ENCODE measurements around the gene PALD1. TPM values are rescaled to one million over a fixed set of nuclear protein-coding genes. Genes with fewer than 3 reads are reported as not detected.
A peak's percentile ranks its signal among the peaks of the same experiment; 100 is the strongest.

PALD1 gene
- total and polyA plus RNA-seq, 9 of the 15 experiments (the other 6 are each of a cell fraction or from before 2014, with no cell fraction given) = 0.03 to 0.29 (median 0.09) TPM; not detected in 2

DNA sequence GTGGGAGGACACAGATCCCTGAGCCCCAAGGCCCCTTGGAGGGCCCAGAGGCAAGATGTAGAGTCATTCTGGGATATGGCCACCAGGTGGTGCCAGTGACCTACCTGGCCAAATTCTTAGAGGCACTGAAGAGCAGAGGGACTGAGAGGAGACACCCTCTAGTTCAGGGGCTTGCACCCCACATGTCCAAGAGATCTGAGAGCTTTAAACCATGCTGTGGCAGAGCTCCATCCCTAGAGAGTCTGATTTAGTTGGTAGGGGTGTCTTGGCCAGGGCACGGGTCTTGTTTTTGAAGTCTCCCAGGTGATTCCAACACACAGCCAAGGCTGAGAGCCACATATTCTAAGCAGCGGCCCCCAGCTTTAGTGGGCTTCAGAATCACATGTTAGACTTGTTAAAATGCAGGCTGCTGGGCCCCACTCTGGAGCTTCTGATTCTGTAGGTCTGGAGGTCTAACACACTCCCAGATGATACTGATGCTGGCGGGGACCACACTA, 71.4 kb downstream of the PALD1 start:
- peaks cover 8 to 13% of the 10 kb centered on the region in 2 experiments for H3K4me1 ChIP-seq (replicated peaks in 1 of 2; ENCODE audit: control insufficient read depth in 2 of 2, insufficient read depth in 2 of 2, low read length in 2 of 2)
- no peak overlapping the region for H3K4me3 ChIP-seq
- H3K9me1 ChIP-seq (ENCODE audit: control insufficient read depth, insufficient read depth, low read length) = no peaks in the 10 kb centered on the region
- 0 out of 2 replicates have a peak, but pooled peaks cover 5% of the 10 kb centered on the region for H4K20me1 ChIP-seq (replicated peaks; ENCODE audit: control insufficient read depth, insufficient read depth, low read length)
- CTCF ChIA-PET (ENCODE audit: low intra/inter-chr PET ratio) = interaction anchor here (0.5 to 3.1 kb wide), 6 partner anchors 122 to 330 kb away, joined by 3 to 43 read pairs (median 7); no protein-coding TSS in a partner anchor
- POLR2A ChIA-PET = interaction anchor here (0.7 to 1.1 kb wide), 2 partner anchors 120 to 268 kb away, joined by 3 to 4 read pairs; no protein-coding TSS in a partner anchor
- FAIRE-seq = peak; percentile 93
- WGBS (ENCODE audit: insufficient coverage, low coverage, missing lambda C conversion rate) = 69% methylated on average over 3 of the region's 3 CpGs
- H3K27ac ChIP-seq (ENCODE audit: extremely low read depth, low read depth, low read length) = no peak overlapping the region
- DNase-seq (ENCODE audit: extremely low read depth in 1 of 4, low spot score in 3 of 4) = peak; percentile 82 to 87 (median 84)
- H3K36me3 ChIP-seq (ENCODE audit: control insufficient read depth, insufficient read depth, low read length) = no peaks in the 10 kb centered on the region
- H3K27me3 ChIP-seq (ENCODE audit: control insufficient read depth in 2 of 2, insufficient read depth in 2 of 2, low read length in 2 of 2) = no peaks in the 10 kb centered on the region
- H3K9ac ChIP-seq (ENCODE audit: insufficient read depth in 1 of 2, low read depth in 2 of 2, low read length in 2 of 2) = no peak overlapping the region
- in situ Hi-C loops (cut with MboI) = loop anchor here (5.0 kb wide), 2 partner anchors 212 to 332 kb away; no protein-coding TSS in a partner anchor
- no peak overlapping the region for H3K4me2 ChIP-seq (ENCODE audit: insufficient read depth, low read length)
- no TSS peak for BruUV-seq (replicated peaks)
- H2AFZ ChIP-seq (ENCODE audit: low read depth, low read length) = 0 out of 2 replicates have a peak overlapping the region, but pooled peaks have one; percentile 51
- no peaks in the 10 kb centered on the region for H3K79me2 ChIP-seq (ENCODE audit: control insufficient read depth, insufficient read depth, low read length)
- no peaks in the 10 kb centered on the region for H3K9me3 ChIP-seq (replicated peaks; ENCODE audit: control insufficient read depth, insufficient read depth, low read depth, low read length)
- ATAC-seq = peak; percentile 97
- intact Hi-C loops (cut with micrococcal nuclease) = loop anchor here (1.0 to 10.0 kb wide), 6 partner anchors 69 to 655 kb away; partner anchors contain the start of genes ADAMTS14 and SGPL1
- TF ChIP-seq, protein P1, sequence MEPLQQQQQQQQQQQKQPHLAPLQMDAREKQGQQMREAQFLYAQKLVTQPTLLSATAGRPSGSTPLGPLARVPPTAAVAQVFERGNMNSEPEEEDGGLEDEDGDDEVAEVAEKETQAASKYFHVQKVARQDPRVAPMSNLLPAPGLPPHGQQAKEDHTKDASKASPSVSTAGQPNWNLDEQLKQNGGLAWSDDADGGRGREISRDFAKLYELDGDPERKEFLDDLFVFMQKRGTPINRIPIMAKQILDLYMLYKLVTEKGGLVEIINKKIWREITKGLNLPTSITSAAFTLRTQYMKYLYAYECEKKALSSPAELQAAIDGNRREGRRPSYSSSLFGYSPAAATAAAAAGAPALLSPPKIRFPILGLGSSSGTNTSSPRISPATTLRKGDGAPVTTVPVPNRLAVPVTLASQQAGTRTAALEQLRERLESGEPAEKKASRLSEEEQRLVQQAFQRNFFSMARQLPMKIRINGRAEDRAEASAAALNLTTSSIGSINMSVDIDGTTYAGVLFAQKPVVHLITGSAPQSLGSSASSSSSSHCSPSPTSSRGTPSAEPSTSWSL (CRISPR knock-in tag; IDR thresholded peaks at IDR 0.05; ENCODE audit: borderline replicate concordance) = no peak
- TF ChIP-seq, protein P2, sequence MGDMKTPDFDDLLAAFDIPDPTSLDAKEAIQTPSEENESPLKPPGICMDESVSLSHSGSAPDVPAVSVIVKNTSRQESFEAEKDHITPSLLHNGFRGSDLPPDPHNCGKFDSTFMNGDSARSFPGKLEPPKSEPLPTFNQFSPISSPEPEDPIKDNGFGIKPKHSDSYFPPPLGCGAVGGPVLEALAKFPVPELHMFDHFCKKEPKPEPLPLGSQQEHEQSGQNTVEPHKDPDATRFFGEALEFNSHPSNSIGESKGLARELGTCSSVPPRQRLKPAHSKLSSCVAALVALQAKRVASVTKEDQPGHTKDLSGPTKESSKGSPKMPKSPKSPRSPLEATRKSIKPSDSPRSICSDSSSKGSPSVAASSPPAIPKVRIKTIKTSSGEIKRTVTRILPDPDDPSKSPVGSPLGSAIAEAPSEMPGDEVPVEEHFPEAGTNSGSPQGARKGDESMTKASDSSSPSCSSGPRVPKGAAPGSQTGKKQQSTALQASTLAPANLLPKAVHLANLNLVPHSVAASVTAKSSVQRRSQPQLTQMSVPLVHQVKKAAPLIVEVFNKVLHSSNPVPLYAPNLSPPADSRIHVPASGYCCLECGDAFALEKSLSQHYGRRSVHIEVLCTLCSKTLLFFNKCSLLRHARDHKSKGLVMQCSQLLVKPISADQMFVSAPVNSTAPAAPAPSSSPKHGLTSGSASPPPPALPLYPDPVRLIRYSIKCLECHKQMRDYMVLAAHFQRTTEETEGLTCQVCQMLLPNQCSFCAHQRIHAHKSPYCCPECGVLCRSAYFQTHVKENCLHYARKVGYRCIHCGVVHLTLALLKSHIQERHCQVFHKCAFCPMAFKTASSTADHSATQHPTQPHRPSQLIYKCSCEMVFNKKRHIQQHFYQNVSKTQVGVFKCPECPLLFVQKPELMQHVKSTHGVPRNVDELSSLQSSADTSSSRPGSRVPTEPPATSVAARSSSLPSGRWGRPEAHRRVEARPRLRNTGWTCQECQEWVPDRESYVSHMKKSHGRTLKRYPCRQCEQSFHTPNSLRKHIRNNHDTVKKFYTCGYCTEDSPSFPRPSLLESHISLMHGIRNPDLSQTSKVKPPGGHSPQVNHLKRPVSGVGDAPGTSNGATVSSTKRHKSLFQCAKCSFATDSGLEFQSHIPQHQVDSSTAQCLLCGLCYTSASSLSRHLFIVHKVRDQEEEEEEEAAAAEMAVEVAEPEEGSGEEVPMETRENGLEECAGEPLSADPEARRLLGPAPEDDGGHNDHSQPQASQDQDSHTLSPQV (IDR thresholded peaks at IDR 0.05) = no peak
- TF ChIP-seq HSF4 (CRISPR knock-in tag; IDR thresholded peaks at IDR 0.05; ENCODE audit: borderline replicate concordance) (no peak), ATF7 (IDR thresholded peaks at IDR 0.05) (peak; percentile 61), RBM39 (optimal IDR thresholded peaks at IDR 0.05; ENCODE audit: low read depth, low read length) (peak; percentile 32), TCFL5 (CRISPR knock-in tag; conservative IDR thresholded peaks at IDR 0.05) (no peak), CXXC5 (CRISPR knock-in tag; IDR thresholded peaks at IDR 0.05) (no peak), BHLHE40 (IDR thresholded peaks at IDR 0.05; ENCODE audit: low read length) (no peak), ZNF778 (CRISPR knock-in tag; IDR thresholded peaks at IDR 0.05) (no peak), HCFC1 (IDR thresholded peaks at IDR 0.05; ENCODE audit: low read depth, low read length) (0 out of 2 replicates have a peak, but pooled peaks have one; percentile 33), SOX6 (IDR thresholded peaks at IDR 0.05) (no peak), NFIX (CRISPR knock-in tag; IDR thresholded peaks at IDR 0.05; ENCODE audit: low read depth) (no peak), ZNF57 (CRISPR knock-in tag; IDR thresholded peaks at IDR 0.05) (no peak), RAD51 (IDR thresholded peaks at IDR 0.05; ENCODE audit: borderline replicate concordance, low read depth) (no peak)
- TF ChIP-seq, protein P3, sequence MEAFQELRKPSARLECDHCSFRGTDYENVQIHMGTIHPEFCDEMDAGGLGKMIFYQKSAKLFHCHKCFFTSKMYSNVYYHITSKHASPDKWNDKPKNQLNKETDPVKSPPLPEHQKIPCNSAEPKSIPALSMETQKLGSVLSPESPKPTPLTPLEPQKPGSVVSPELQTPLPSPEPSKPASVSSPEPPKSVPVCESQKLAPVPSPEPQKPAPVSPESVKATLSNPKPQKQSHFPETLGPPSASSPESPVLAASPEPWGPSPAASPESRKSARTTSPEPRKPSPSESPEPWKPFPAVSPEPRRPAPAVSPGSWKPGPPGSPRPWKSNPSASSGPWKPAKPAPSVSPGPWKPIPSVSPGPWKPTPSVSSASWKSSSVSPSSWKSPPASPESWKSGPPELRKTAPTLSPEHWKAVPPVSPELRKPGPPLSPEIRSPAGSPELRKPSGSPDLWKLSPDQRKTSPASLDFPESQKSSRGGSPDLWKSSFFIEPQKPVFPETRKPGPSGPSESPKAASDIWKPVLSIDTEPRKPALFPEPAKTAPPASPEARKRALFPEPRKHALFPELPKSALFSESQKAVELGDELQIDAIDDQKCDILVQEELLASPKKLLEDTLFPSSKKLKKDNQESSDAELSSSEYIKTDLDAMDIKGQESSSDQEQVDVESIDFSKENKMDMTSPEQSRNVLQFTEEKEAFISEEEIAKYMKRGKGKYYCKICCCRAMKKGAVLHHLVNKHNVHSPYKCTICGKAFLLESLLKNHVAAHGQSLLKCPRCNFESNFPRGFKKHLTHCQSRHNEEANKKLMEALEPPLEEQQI (IDR thresholded peaks at IDR 0.05) = no peak
